ENCODE measurements around the gene SDHAF2. TPM values are rescaled to one million over a fixed set of nuclear protein-coding genes. Genes with fewer than 3 reads are reported as not detected.

Gene SDHAF2
- total and polyA plus RNA-seq, 2 donors (not counting 1 experiment from before 2014, with no cell fraction given), result 61.8 to 65.3 TPM

- Histone ChIP-seq H3K4me3 (replicated peaks in 1 of 4; ENCODE audit: control extremely low read depth in 1 of 4, insufficient read depth in 1 of 4, low read depth in 3 of 4, low read length in 4 of 4) (no peak overlapping the region), H3K4me1 (ENCODE audit: control insufficient read depth, extremely low read depth, insufficient read depth, low read length) (peaks cover 2% of the 10 kb centered on the region), H4K20me1 (ENCODE audit: control insufficient read depth, extremely low read depth, insufficient read depth, low read length) (no peaks in the 10 kb centered on the region), H3K79me2 (ENCODE audit: control insufficient read depth, insufficient read depth, low read length) (peaks cover 2% of the 10 kb centered on the region), H3K27ac (ENCODE audit: insufficient read depth, low read length) (no peak overlapping the region), H3K9ac (ENCODE audit: insufficient read depth, low read length) (no peak overlapping the region), H3K27me3 (ENCODE audit: control insufficient read depth, insufficient read depth, low read length) (no peaks in the 10 kb centered on the region), H2AFZ (ENCODE audit: low read length) (no peak overlapping the region), H3K36me3 (ENCODE audit: control insufficient read depth, insufficient read depth, low read length) (peaks cover 12% of the 10 kb centered on the region), H3K4me2 (ENCODE audit: extremely low read depth, insufficient read depth, low read length) (no peak overlapping the region), H3K9me3 (ENCODE audit: control insufficient read depth, insufficient read depth, low read depth, low read length) (no peaks in the 10 kb centered on the region)
- TF ChIP-seq EZH2 (IDR thresholded peaks at IDR 0.05; ENCODE audit: low read length, missing control alignments), result no peak
- no peak for TF ChIP-seq CTCF (conservative IDR thresholded peaks at IDR 0.05 in 1 of 2, IDR thresholded peaks at IDR 0.05 in 1 of 2; ENCODE audit: low read depth in 1 of 2, low read length in 2 of 2)
- peak in 1 of 2 donors; percentile 44 for DNase-seq (ENCODE audit: low read depth in 2 of 2)
These were observed 15.6 kb downstream of the SDHAF2 start for GRCh38 chr11:61445516-61445915.

- H2AFZ ChIP-seq (ENCODE audit: low read length), result no peak overlapping the region
- peak overlapping the region; percentile 13 for H3K27ac ChIP-seq (ENCODE audit: insufficient read depth, low read length)
These were observed 16.3 kb downstream of the SDHAF2 start for GRCh38 chr11:61446211-61446651.

More at GRCh38 chr11:61446211-61446651, 16.3 kb downstream of the SDHAF2 start:
- Histone ChIP-seq H3K36me3 (ENCODE audit: control insufficient read depth, insufficient read depth, low read length) (peaks cover 14% of the 10 kb centered on the region), H3K9me3 (ENCODE audit: control insufficient read depth, insufficient read depth, low read depth, low read length) (no peaks in the 10 kb centered on the region), H3K4me3 (replicated peaks in 1 of 4; ENCODE audit: control extremely low read depth in 1 of 4, insufficient read depth in 1 of 4, low read depth in 3 of 4, low read length in 4 of 4) (no peak overlapping the region), H3K27me3 (ENCODE audit: control insufficient read depth, insufficient read depth, low read length) (no peaks in the 10 kb centered on the region), H3K4me2 (ENCODE audit: extremely low read depth, insufficient read depth, low read length) (no peak overlapping the region), H3K4me1 (ENCODE audit: control insufficient read depth, extremely low read depth, insufficient read depth, low read length) (peaks cover 2% of the 10 kb centered on the region), H3K79me2 (ENCODE audit: control insufficient read depth, insufficient read depth, low read length) (peaks cover 2% of the 10 kb centered on the region), H3K9ac (ENCODE audit: insufficient read depth, low read length) (no peak overlapping the region), H4K20me1 (ENCODE audit: control insufficient read depth, extremely low read depth, insufficient read depth, low read length) (no peaks in the 10 kb centered on the region)
- TF ChIP-seq CTCF (conservative IDR thresholded peaks at IDR 0.05 in 1 of 2, IDR thresholded peaks at IDR 0.05 in 1 of 2; ENCODE audit: low read depth in 1 of 2, low read length in 2 of 2) (peak; percentile 90 to 97), EZH2 (IDR thresholded peaks at IDR 0.05; ENCODE audit: low read length, missing control alignments) (no peak)
- peak; percentile 93 to 96 for DNase-seq (ENCODE audit: low read depth in 2 of 2)
